GM21825 (cell line): ENCODE results near the gene ADH5.
"Not testable (repeated sequence)": the region's sequence is repeated elsewhere in the genome, so short reads cannot be mapped to it uniquely, and the experiment has no call there.

Experiments used
- ATAC-seq: cut with Tn5 transposase; IDR thresholded peaks from one replicate; pipeline ENCODE4 v1.9.1; 2021; ENCODE audit warnings: mild to moderate bottlenecking, moderate library complexity; ENCODE audit not compliant: unreplicated experiment

ADH5 gene

GRCh38 chr4:99088481-99089365, at the start of gene ADH5:
ADH5 (minus strand) TSS chr4:99088788; CDS start chr4:99088700, 88 bp downstream.
- peak; percentile 93 for ATAC-seq

GRCh38 chr4:99136329-99136728, 47.7 kb upstream of the ADH5 start:
- ATAC-seq, result no peak

GRCh38 chr4:99135541-99136162, 47.1 kb upstream of the ADH5 start:
- ATAC-seq, result no peak

- no peak for ATAC-seq
Observed at GRCh38 chr4:99134586-99134985, 46.0 kb upstream of the ADH5 start.

- no peak for ATAC-seq
Observed at GRCh38 chr4:99131378-99131777, 42.8 kb upstream of the ADH5 start.

- ATAC-seq, result no peak
Observed at GRCh38 chr4:99126376-99126775, 37.8 kb upstream of the ADH5 start.

GRCh38 chr4:99121008-99121407, 32.4 kb upstream of the ADH5 start:
- ATAC-seq, result no peak

- ATAC-seq, result no peak
Observed at GRCh38 chr4:99120501-99120900, 31.9 kb upstream of the ADH5 start.

- ATAC-seq, result no peak
Observed at GRCh38 chr4:99117876-99118693, 29.5 kb upstream of the ADH5 start.

- ATAC-seq, result not testable (repeated sequence)
Observed at GRCh38 chr4:99117122-99117841, 28.7 kb upstream of the ADH5 start.

- not testable (repeated sequence) for ATAC-seq
Observed at GRCh38 chr4:99109286-99109685, 20.7 kb upstream of the ADH5 start.

- ATAC-seq, result no peak
Observed at GRCh38 chr4:99104153-99104552, 15.6 kb upstream of the ADH5 start.

- no peak for ATAC-seq
Observed at GRCh38 chr4:99103166-99103565, 14.6 kb upstream of the ADH5 start.

GRCh38 chr4:99102634-99103033, 14.0 kb upstream of the ADH5 start:
- ATAC-seq, result no peak

GRCh38 chr4:99100876-99101275, 12.3 kb upstream of the ADH5 start:
- no peak for ATAC-seq

GRCh38 chr4:99099814-99100213, 11.2 kb upstream of the ADH5 start:
- not testable (repeated sequence) for ATAC-seq

GRCh38 chr4:99099311-99099710, 10.7 kb upstream of the ADH5 start:
- no peak for ATAC-seq

GRCh38 chr4:99091841-99092240, 3.3 kb upstream of the ADH5 start:
- not testable (repeated sequence) for ATAC-seq

GRCh38 chr4:99091216-99091575, 2.6 kb upstream of the ADH5 start:
- ATAC-seq, result no peak

GRCh38 chr4:99090481-99091215, 2.1 kb upstream of the ADH5 start:
- ATAC-seq, result no peak
